HG03520 (cell line): ENCODE results near the gene STAT2.
A peak's percentile ranks its signal among the peaks of the same experiment; 100 is the strongest.
"Not testable (repeated sequence)": the region's sequence is repeated elsewhere in the genome, so short reads cannot be mapped to it uniquely, and the experiment has no call there.

Experiments
- ATAC-seq: cut with Tn5 transposase; IDR thresholded peaks from one replicate; pipeline ENCODE4 v1.9.1; 2021; ENCODE audit warnings: mild to moderate bottlenecking, moderate library complexity; ENCODE audit not compliant: unreplicated experiment

Gene STAT2

DNA sequence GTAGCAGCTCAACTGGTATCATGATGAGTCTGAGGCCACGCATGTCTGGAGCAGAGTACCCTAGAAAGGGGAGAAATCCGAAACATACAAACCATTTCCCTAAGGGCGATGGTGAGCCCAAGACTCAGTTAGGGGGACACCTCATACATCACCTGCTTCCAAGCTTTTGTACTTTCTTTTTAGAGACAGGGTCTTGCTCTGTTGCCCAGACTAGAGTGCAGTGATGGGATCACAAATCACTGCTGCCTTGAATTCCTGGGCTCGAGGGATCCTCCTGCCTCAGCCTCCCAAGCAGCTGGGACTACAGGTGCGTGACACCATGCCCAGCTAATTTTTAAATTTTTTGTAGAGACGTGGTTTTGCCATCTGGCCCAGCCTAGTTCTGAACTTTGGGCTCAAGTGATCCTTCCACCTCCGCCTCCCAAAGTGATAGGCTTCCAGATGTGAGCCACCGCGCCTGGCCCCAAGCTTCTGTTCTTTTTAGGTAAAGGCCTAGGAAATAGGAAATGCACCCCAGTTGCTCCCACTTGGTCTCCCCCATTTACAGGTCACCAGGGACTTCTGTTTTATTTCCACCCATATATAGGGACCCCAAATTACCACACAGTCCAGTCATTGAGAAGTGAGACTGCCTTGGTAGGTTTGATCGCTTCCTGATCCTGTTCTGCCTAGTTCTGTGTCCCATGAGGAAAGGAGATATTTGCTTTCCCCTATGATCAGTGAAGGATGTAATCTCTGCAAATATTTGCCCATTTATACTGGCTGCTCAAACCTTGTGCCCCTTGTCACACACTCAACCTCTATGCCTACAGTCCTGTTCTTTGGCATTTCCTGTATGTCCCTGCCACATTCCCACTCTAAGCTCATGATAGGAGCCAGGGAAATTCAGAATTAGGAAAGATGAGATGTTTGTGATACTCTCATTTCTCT is 2.5 kb upstream of the STAT2 start, which contains the start of gene APOF:
Gene APOF, minus strand, starts transcription at position 728 of the 930 bp plus-strand sequence. Its CDS starts 112 bp downstream, at position 616.
- ATAC-seq, result no peak

DNA sequence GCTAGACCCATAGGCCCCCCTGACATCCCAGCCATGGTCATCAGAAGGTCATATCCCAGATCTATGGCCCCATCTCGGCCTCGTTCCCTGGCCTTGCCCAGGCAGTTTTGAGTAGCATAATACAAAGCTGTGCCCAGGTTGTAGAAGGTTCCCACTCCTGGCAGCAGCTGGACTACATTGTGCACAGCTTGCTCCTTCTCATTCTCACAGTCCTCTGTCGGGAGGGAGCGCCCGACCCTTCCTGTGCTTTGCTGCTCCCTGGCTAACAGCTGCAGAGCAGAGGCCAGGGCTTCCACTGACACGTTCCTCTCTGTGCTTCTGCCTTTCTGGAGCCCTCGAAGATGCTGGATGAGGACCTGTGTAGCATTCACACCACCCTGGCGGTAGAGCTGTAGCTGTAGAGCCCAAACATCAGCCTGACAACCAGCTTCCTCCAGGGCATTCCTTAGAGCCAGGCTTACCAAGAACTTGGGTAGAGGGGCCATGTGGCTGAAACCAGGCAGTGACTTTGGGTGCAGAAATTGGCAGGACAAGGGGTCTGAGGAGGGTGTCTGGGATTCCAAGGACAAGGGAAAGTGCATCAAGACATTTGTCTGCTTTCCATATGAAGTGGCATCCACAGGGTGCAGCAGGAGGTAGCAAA is 1.7 kb upstream of the STAT2 start:
- no peak for ATAC-seq

DNA sequence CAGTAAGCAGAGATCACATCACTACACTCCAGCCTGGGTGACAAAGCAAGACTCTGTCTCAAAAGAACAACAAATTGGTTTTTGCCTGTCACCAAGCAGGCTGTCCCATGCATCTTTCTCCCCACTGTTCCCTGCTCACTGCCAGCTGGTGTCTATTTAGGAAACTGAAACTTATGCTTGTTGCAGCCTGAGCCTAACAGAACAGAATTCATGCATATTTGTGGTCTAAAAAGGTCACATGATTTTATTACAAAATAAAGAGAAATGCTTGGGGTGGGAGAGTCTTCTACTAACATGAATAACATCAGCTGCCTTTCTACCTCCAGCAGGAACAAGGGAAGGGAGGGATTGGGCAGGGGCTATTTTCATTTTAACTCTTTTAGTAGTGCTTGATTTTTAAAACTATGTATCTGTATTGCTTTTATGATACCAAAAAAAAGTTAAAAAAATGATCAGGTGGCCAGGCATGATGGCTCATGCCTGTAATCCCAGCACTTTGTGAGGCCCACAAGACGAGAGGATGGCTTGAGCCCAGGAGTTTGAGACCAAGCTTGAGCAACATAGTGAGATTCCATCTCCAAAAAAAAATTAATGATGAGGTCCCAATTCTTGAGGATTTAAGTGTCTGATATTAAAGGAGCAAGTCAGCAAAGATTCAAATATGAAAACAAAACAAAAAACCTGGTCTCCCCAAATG is 923 bp downstream of the STAT2 start:
- no peak for ATAC-seq

DNA sequence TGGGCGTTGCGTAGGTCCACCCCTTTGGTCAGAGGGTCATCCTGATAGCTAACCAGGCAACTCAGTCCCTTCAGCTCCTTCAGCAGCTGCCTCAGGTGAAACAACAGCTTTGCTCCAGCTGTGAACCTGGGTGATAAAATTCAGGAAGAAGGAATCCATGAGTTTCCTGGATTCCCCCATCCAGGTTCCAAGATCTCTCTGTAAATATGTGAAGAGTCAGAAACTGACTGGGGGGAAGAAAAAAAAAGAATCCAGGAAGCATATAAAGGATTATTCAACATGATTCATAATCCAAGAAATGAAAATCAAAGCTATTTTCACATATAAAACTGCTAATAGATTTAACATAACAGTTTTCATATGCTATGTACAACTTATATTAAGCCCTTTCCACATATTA is 8.6 kb downstream of the STAT2 start:
- ATAC-seq, result no peak

DNA sequence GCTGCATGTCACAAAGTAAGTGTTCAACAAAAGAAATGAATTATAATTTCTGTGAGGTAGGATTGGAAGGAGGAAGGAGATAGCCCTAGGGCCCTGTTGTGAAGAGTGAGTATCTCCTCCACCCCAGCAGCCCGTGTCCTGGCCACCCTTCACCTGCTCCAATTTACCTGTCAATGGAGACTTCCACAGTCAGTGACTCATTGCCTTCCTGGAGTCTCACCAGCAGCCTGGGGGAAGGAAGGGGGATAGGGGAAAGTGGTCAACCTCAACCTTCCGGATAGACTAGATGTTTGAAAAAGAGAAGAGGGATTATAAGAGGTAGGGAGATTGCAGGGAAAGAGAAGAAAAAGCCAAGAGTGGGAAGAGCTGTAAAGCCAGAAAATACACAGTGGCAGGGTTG is 9.2 kb downstream of the STAT2 start:
- ATAC-seq, result no peak

DNA sequence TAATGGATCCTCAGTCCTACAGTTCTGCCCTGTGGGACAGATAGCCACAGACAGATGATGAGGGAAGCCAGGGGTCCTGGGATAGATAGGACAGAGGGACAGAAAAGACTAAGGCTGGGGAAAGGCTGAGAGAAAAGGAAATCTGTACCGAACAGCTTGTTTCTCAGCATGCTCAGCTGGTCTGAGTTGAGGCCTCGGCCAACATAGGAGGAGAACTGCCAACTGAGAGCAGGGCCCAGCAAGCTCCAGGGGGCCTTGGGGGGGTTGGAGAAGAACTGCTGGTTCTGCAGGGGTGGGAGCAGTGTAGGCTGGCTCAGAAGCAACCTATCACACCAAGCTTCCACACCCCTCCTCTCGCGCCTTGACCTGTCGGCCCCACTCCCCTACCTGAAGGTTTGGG is 11.1 kb downstream of the STAT2 start:
- ATAC-seq, result no peak

DNA sequence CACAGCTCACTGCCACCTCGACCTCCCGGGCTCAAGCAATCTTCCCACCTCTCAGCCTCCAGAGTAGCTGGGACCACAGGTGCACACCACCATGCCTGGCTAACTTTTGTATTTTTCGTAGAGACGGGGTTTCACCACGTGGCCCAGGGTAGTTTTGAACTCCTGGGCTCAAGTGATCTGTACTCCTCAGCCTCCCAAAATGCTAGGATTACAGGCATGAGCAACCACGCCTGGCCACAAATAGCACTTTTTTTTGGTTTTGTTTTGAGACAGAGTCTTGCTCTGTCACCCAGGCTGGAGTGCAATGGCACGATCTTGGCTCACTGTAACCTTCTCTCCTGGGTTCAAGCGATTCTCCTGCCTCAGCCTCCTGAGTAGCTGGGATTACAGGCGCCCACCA is 12.7 kb downstream of the STAT2 start:
- ATAC-seq, result not testable (repeated sequence)

DNA sequence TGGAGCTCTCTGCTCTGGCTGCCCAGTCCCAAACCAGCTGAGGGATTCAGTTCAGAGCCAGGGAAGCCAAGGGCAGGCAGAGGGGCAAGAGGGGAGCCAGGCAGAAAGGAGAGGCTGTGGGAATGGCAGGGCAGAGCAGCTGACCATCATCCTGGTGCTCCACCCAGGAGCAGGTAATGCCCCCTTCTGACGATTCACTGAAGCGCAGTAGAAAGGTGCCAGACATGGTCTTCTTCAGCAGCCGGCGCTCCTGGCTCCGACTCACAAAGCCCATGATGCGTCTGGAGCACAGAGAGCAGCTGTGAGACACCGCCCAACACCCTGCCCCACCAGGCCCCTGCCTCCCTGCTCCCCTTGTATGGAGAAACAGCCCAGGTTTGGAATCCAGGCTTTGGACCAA is 13.2 kb downstream of the STAT2 start:
- no peak for ATAC-seq

DNA sequence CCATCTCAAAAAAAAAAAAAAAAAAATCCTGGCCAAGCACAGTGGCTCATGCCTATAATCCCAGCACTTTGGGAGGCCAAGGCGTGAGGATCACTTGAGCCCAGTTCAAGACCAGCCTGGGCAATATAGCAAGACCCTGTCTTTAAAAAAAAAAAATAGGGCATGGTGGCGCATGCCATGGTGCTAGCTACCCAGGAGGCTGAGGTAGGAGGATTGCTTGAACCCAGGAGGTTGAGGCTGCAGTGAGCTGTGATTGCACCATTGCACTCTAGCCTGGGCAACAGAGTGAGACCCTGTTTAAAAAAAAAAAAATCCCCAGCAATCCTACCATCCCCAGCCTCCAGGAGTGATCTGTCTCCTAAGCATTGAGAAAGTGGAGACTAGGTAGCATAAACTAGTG is 17.6 kb downstream of the STAT2 start:
- ATAC-seq, result not testable (repeated sequence)

DNA sequence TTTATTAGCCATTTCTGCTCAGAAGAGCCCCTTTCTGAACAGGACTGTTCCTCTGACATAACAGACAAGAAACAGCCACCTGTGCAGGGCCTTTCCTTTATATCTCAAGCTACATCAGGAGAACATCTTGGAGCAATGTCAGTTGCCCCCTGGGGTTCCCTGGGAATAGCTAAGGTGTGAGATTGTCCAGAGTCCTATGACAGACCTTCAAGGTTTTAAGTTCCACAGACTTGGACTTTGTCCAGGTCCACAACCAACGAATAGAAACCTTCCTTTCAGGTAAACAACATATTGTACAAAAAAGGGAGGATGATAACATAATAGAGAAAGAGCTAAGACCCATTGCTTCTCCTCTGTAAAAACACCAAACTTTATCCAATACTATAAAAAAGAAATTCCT is 18.3 kb downstream of the STAT2 start:
- ATAC-seq, result no peak

DNA sequence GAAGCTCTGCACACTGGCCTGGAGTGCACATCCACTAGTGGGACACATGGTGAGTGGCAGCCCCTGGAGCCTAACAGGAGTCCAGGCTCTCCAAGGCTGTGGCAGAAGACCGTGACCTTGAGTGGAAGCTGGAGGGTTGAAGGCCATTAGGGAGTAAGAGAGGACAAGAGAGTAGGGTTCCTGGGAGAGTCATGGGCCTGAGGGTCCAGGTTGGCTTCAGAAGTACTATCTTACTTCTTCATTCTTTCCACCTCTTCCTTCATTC is 20.8 kb downstream of the STAT2 start:
- no peak for ATAC-seq

DNA sequence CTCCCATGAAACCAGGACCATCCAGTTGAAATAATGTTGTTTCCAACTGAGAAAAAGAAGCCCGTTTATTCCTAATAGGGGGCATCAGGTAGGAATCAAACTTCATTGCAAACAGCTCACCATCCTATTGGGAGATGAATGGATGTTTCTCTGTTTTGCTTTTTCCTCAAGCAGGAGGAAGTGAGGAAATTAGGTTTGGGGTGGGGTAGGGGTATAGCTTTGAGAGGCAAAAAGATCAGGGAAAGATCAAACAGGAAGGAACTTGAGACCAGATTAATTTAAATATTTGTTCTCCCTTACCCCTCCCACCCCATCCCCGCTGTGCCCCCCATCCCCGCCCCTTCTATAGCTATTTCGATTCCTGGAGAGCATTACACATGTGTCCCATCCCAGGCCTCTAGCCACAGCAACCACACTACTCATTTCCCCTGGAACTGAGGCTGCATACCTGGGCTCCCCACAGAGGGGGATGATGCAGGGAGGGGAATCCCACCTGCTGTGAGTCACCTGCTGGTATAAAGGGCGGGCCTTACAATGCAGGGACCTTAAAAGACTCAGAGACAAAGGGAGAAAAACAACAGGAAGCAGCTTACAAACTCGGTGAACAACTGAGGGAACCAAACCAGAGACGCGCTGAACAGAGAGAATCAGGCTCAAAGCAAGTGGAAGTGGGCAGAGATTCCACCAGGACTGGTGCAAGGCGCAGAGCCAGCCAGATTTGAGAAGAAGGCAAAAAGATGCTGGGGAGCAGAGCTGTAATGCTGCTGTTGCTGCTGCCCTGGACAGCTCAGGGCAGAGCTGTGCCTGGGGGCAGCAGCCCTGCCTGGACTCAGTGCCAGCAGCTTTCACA is 21.4 kb downstream of the STAT2 start, which contains the start of gene IL23A:
Gene IL23A, plus strand, starts transcription at position 577 of the 850 bp plus-strand sequence. Its CDS starts 161 bp downstream, at position 738.
- no peak for ATAC-seq

DNA sequence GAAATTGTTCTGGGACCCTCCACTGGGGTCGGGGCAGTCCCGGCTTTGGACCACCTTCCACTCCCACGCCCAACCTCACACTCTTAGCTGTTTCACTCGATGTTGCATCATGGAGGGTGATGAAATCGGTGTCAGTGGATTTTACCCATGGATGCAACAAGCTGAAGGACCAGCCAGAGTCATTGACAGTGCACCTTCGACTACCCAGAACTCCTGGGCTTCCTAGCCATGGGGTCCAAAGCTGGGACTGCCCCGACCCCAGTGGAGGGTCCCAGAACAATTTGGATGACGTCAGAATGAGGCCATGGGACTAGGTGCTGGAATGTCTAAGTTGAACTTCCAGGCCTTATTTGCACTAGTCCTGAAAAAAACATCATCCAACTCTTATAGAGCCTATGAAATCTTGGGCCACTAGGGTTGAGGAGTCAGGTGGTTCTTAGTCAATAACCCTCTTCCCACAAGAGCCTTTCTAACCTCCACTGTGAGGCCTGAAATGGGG is 22.1 kb downstream of the STAT2 start:
- ATAC-seq, result no peak

DNA sequence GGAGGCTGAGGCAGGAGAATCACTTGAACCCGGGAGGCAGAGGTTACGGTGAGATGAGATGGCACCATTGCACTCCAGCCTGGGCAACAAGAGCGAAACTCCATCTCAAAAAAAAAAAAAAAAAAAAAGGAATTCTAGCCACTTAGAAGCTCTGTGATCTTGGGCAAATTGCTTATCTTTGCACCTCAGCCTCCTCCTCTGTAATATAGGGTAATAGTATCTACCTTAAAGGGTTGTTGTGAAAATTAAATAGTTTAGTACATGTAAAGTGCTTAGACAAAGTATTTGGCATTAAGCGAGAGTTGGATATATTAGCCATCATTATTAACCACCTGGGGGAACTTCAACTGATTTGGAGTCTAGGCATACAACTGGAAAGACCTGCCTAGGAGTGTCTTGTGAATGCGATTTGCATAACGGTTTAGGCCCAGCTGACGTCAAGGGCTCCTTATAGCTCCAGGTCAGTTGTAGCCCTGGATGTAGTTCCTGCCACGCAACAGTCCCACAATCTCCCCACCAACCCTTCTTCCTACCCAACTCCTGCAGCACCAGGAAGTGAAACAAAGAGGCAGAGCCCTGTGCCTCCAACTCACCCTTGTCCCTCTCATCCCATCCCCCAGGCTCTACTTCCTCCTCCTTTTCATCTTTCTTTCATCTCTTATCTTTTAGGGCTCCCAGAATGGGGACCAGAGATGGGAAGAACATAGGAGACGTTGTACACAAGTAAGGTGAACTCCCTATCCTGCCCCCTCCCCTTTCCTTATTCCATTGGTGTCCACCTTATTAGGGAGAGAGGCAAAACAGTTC is 23.3 kb downstream of the STAT2 start:
- no peak for ATAC-seq

DNA sequence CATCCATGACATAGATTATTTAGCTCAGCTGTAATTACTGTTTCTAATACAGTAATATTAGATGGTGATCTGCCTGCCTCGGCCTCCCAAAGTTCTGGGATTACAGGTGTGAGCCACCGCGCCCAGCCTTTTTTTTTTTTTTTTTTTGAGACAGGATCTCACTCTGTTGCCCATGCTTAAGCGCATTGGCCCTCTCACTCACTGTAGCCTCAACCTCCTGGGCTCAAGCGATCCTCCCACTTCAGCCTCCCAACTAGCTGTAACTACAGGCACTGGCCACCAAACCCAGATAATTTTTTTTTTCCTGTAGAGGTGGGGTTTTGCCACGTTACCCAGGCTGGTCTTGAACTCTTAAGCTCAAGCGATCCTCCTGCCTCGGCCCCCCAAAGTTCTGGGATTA is 24.4 kb downstream of the STAT2 start:
- ATAC-seq, result not testable (repeated sequence)

DNA sequence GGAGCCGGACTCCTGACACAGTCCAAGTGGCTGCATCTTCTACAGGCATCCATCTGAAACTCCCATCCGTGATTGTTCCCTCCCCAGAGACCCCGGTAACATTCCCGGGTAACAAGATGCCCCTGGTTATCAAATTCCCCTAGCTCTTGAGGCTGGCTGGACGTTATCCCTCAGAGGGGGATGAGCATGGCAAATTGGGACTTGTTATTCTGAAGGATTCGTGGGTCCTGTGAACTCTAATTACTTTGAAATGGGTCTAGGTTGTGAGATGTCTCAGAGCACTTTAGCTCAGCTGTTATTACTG is 25.5 kb downstream of the STAT2 start:
- ATAC-seq, result no peak

DNA sequence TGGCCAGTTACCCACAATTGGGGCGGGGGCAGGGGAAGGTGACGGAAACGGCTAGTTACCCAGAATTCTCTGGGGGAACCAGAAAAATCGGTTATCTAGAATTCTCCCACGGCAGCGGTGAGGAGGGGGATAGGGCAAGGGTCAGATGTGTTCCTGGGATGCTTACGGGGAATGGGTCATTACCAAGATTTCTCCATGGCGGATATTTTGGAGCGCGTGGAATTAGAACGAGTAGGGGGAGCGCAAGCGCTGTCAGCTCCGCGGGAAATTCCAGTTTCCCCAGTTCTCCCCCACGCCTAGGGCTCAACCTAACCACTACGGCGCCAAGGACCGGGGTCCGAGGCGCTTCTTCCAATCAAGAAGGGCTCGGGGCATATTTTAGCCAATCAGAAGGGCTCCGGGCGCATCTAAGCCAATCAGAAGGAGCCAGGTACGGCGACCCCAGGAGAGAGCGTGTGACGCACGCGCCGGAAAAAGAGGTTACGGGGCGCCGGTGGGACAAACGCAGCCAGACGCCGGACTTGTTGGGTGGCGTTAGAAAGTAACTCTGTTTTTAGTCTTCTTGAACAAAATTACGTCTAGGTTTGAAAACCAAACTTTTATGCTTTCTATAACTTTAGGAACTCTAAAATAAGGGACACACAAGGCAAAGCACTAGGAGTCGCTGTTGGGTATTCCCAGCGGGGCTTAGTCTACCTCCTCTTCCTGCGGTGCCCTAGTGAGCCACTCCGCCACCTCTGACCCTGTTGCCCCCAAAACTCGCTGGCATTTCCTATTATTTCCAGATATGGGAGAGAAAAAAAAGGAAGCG is 26.0 kb downstream of the STAT2 start, which contains the start of gene PAN2:
Gene PAN2, minus strand, starts transcription at position 322 of the 811 bp plus-strand sequence. CDS start 906 bp downstream, outside the sequence.
- ATAC-seq, result peak; percentile 87

DNA sequence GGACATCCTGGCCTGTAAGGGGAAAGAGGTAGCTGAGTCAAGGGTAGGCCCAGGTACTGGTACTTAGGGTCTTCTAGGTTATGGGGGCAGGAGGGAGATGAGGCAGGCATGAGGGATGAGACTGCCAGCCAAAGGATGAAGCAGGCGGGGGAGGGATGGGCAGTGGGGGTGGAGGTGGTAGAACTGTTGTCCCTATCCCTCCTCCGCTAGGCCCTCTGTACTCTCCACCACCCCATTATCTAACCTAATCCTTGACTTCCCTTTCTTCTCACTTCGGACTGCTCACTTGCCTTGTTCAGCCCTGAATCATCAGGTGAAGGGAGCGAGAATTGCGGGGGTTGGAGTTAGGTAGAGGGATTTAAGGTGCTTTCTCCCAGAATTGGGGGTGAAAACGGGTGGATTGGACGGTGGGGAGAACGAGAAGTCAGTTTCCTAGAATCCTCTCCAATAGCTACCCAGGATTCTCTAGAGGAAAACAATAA is 26.7 kb downstream of the STAT2 start:
- no peak for ATAC-seq
